HL-60 (cell line): ENCODE results near the gene VWA1.

Experiments
- CTCF ChIP-seq: IDR thresholded peaks from one replicate; pipeline ENCODE4 v1.5.1; 2011; ENCODE audit warnings: low read length, control low read depth, inconsistent platforms; ENCODE audit not compliant: insufficient read depth
- GABPA ChIP-seq: IDR thresholded peaks from 2 replicates; pipeline ENCODE4 v1.6.1; 2012; ENCODE audit warnings: low read depth
- POLR2AphosphoS5 ChIP-seq: IDR thresholded peaks from 2 replicates; pipeline ENCODE4 v1.6.1; 2012; ENCODE audit warnings: low read depth
- REST ChIP-seq: IDR thresholded peaks from 2 replicates; pipeline ENCODE4 v1.6.1; 2012; ENCODE audit warnings: low read depth; ENCODE audit not compliant: insufficient replicate concordance

GRCh38 chr1:1482856-1483255, 47.4 kb downstream of the VWA1 start:
- no peak for TF ChIP-seq CTCF
- TF ChIP-seq POLR2AphosphoS5: no peak
- TF ChIP-seq GABPA: no peak
- no peak for TF ChIP-seq REST
